GM21737 (cell line): ENCODE data around the gene TNK1.
"Not testable (repeated sequence)": the region's sequence is repeated elsewhere in the genome, so short reads cannot be mapped to it uniquely, and the experiment has no call there.

Experiments
- ATAC-seq: cut with Tn5 transposase; IDR thresholded peaks from one replicate; pipeline ENCODE4 v1.9.1; 2021; ENCODE audit warnings: mild to moderate bottlenecking, moderate library complexity; ENCODE audit not compliant: unreplicated experiment

The TNK1 gene

GRCh38 chr17:7380855-7381683 lies at the start of gene TNK1:
TSS of gene TNK1 (plus strand) at chr17:7381089. CDS start at chr17:7382927, 1,838 bp downstream.
- no peak for ATAC-seq

GRCh38 chr17:7332111-7332510 lies 48.8 kb upstream of the TNK1 start:
- ATAC-seq = no peak

- not testable (repeated sequence) for ATAC-seq
Observed at GRCh38 chr17:7332600-7333069, 48.3 kb upstream of the TNK1 start.

- ATAC-seq = no peak
Observed at GRCh38 chr17:7334938-7335538, 45.9 kb upstream of the TNK1 start.

GRCh38 chr17:7335765-7336164 lies 45.1 kb upstream of the TNK1 start:
- ATAC-seq = not testable (repeated sequence)

GRCh38 chr17:7336240-7337175 lies 44.4 kb upstream of the TNK1 start, which contains the start of gene ACAP1:
TSS of gene ACAP1 (plus strand) at chr17:7336529. CDS start at chr17:7336735, 206 bp downstream.
- peak; percentile 69 for ATAC-seq

- not testable (repeated sequence) for ATAC-seq
Observed at GRCh38 chr17:7337600-7337999, 43.3 kb upstream of the TNK1 start.

- no peak for ATAC-seq
Observed at GRCh38 chr17:7340179-7340578, 40.7 kb upstream of the TNK1 start.

GRCh38 chr17:7341842-7342241 lies 39.0 kb upstream of the TNK1 start:
- ATAC-seq = no peak

GRCh38 chr17:7343250-7343649 lies 37.6 kb upstream of the TNK1 start:
- no peak for ATAC-seq

- ATAC-seq = no peak
Observed at GRCh38 chr17:7346761-7347614, 33.9 kb upstream of the TNK1 start.

GRCh38 chr17:7347630-7348477 lies 33.0 kb upstream of the TNK1 start:
- no peak for ATAC-seq

- no peak for ATAC-seq
Observed at GRCh38 chr17:7348478-7349242, 32.2 kb upstream of the TNK1 start.

- ATAC-seq = peak; percentile 54
Observed at GRCh38 chr17:7351665-7352502, 29.0 kb upstream of the TNK1 start, which contains the start of gene KCTD11. TSS of gene KCTD11 (plus strand) at chr17:7352162.

- ATAC-seq = no peak
Observed at GRCh38 chr17:7352503-7352889, 28.4 kb upstream of the TNK1 start.

- no peak for ATAC-seq
Observed at GRCh38 chr17:7352910-7353635, 27.8 kb upstream of the TNK1 start.
